GM23338 (cell line): ENCODE data around the gene ACVRL1. TPM values are rescaled to one million over a fixed set of nuclear protein-coding genes. Genes with fewer than 3 reads are reported as not detected.

ENCODE experiments used
- ATAC-seq: fragments of 200-7000 bp; cut with Tn5 transposase; 3 replicates; pipeline ENCODE4 v1.9.1; 2020
- DNase-seq: peaks from one replicate; pipeline ENCODE4 v3.0.0-alpha.2; 2015; ENCODE audit warnings: low spot score
- H2AFZ ChIP-seq: fragments of 200-600 bp; sonication (generic); 2 replicates; pipeline ENCODE4 v1.8.0; 2016; ENCODE audit warnings: antibody characterized with exemption, mild to moderate bottlenecking, moderate library complexity
- H3F3A ChIP-seq: fragments of 200-600 bp; sonication (generic); replicated peaks from 2 replicates; pipeline ENCODE4 v1.8.0; 2017; ENCODE audit warnings: antibody characterized with exemption, mixed run types, low read depth
- H3K27ac ChIP-seq: fragments of 200-600 bp; sonication (generic); 2 replicates; pipeline ENCODE4 v1.6.1; 2016; ENCODE audit warnings: low read depth
- H3K27me3 ChIP-seq: fragments of 200-600 bp; sonication (generic); 2 replicates; pipeline ENCODE4 v1.8.0; 2016; ENCODE audit warnings: mild to moderate bottlenecking, mixed run types, moderate library complexity; ENCODE audit not compliant: insufficient read depth
- H3K36me3 ChIP-seq: fragments of 200-600 bp; sonication (generic); 2 replicates; pipeline ENCODE4 v1.8.0; 2016; ENCODE audit warnings: mild to moderate bottlenecking; ENCODE audit not compliant: insufficient read depth
- H3K4me1 ChIP-seq: fragments of 200-600 bp; sonication (generic); 2 replicates; pipeline ENCODE4 v1.8.0; 2016; ENCODE audit warnings: mild to moderate bottlenecking, moderate library complexity; ENCODE audit not compliant: insufficient read depth
- H3K4me2 ChIP-seq: fragments of 200-600 bp; sonication (generic); 2 replicates; pipeline ENCODE4 v1.7.1; 2017; ENCODE audit warnings: mixed run types
- H3K4me3 ChIP-seq: fragments of 200-600 bp; sonication (generic); 2 replicates; pipeline ENCODE4 v1.6.1; 2016; ENCODE audit warnings: mixed run types
- H3K79me2 ChIP-seq: fragments of 200-600 bp; sonication (generic); replicated peaks from 2 replicates; pipeline ENCODE4 v1.8.0; 2017; ENCODE audit warnings: mild to moderate bottlenecking; ENCODE audit not compliant: insufficient read depth
- H3K9me2 ChIP-seq: fragments of 200-600 bp; sonication (generic); 2 replicates; pipeline ENCODE4 v1.8.0; 2017; ENCODE audit not compliant: insufficient read depth
- H4K20me1 ChIP-seq: fragments of 200-600 bp; sonication (generic); replicated peaks from 2 replicates; pipeline ENCODE4 v1.8.0; 2017; ENCODE audit warnings: mild to moderate bottlenecking; ENCODE audit not compliant: insufficient read depth
- H3K27ac Mint-ChIP-seq: 2 replicates; pipeline ENCODE4 v1.8.0; 2020; ENCODE audit warnings: inconsistent platforms, mild to moderate bottlenecking, moderate library complexity, mixed read lengths
- H3K27me3 Mint-ChIP-seq: 3 replicates; pipeline ENCODE4 v1.8.0; 2022; ENCODE audit warnings: low read depth, mild to moderate bottlenecking, moderate library complexity, mixed read lengths, inconsistent platforms; ENCODE audit not compliant: insufficient read depth, poor library complexity
- H3K36me3 Mint-ChIP-seq: 3 replicates; pipeline ENCODE4 v1.8.0; 2021; ENCODE audit warnings: low read depth, mild to moderate bottlenecking, inconsistent platforms, moderate library complexity, mixed read lengths
- H3K4me1 Mint-ChIP-seq: 3 replicates; pipeline ENCODE4 v1.8.0; 2020; ENCODE audit warnings: mild to moderate bottlenecking, inconsistent platforms, mixed read lengths
- H3K4me3 Mint-ChIP-seq: 3 replicates; pipeline ENCODE4 v1.8.0; 2021; ENCODE audit warnings: moderate library complexity, mild to moderate bottlenecking, inconsistent platforms, mixed read lengths
- H3K9me3 Mint-ChIP-seq: 3 replicates; pipeline ENCODE4 v1.8.0; 2020; ENCODE audit warnings: moderate library complexity, mild to moderate bottlenecking, inconsistent platforms, mixed read lengths
- EZH2 ChIP-seq: fragments of 200-600 bp; sonication (generic); IDR thresholded peaks from one replicate; pipeline ENCODE4 v1.8.0; 2017; ENCODE audit warnings: antibody characterized with exemption, mild to moderate bottlenecking, low read depth; ENCODE audit not compliant: unreplicated experiment
- EZH2phosphoT487 ChIP-seq: fragments of 200-600 bp; sonication (generic); IDR thresholded peaks from one replicate; pipeline ENCODE4 v1.8.1; 2018; ENCODE audit warnings: antibody characterized with exemption; ENCODE audit not compliant: unreplicated experiment
- JUNB ChIP-seq: IDR thresholded peaks from one replicate; pipeline ENCODE4 v1.6.1; 2016; ENCODE audit warnings: antibody characterized with exemption; ENCODE audit not compliant: unreplicated experiment
- POLR2AphosphoS5 ChIP-seq: IDR thresholded peaks from 2 replicates; pipeline ENCODE4 v1.6.1; 2016; ENCODE audit warnings: antibody characterized with exemption, low read depth
- STAT1 ChIP-seq: IDR thresholded peaks from one replicate; pipeline ENCODE4 v1.6.1; 2016; ENCODE audit warnings: antibody characterized with exemption; ENCODE audit not compliant: unreplicated experiment
- ZNF114 ChIP-seq: fragments of 250-450 bp; sonication (Bioruptor Pico); IDR thresholded peaks from 2 replicates; pipeline ENCODE4 v1.5.0; 2020; ENCODE audit warnings: mild to moderate bottlenecking, moderate library complexity
- ZNF331 ChIP-seq: fragments of 250-450 bp; sonication (Bioruptor Pico); IDR thresholded peaks from 2 replicates; pipeline ENCODE4 v1.5.0; 2020; ENCODE audit warnings: low read depth, mild to moderate bottlenecking, moderate library complexity
- ZNF462 ChIP-seq: fragments of 250-450 bp; sonication (Bioruptor Pico); IDR thresholded peaks from 2 replicates; pipeline ENCODE4 v1.5.0; 2020; ENCODE audit warnings: mild to moderate bottlenecking, moderate library complexity
- polyA plus RNA-seq: library from polyadenylated mRNA; unstranded; fragments of >200 nt; fragmentation: Nextera tagmentation; extraction: Ambion mirVana; gene quantifications from 2 replicates; pipeline ENCODE4 v1.2.1, GENCODE V29; 2016
- total RNA-seq: library from RNA; depleted of rRNA; stranded (reverse); fragments of >200 nt; shearing (Covaris generic); gene quantifications from 2 replicates; pipeline ENCODE4 v1.2.3, GENCODE V29; 2014
- TF ChIP-seq, protein P1 (sequence below), 2 experiments: fragments of 200-600 bp in 1 of 2; sonication (generic) in 1 of 2; conservative IDR thresholded peaks; 2 replicates each; pipeline versions ENCODE4 v1.5.1 to v1.6.1; 2016 to 2017; ENCODE audit warnings: antibody characterized with exemption in 2 of 2, low read depth in 2 of 2, mild to moderate bottlenecking in 2 of 2, moderate library complexity in 1 of 2
- TF ChIP-seq, protein P2 (sequence below): IDR thresholded peaks from one replicate; pipeline ENCODE4 v1.6.1; 2018; ENCODE audit warnings: antibody characterized with exemption; ENCODE audit not compliant: unreplicated experiment

The ACVRL1 gene
- total and polyA plus RNA-seq, 2 experiments from 2014 or later, result 0.28 TPM; not detected in 1

GRCh38 chr12:51958542-51958941 lies 51.2 kb downstream of the ACVRL1 start:
- peaks cover 7% of the 10 kb centered on the region; the same call in 1 of the 3 replicates for H3K36me3 Mint-ChIP-seq
- no peaks in the 10 kb centered on the region for H3K9me3 Mint-ChIP-seq
- H3K4me2 ChIP-seq, result no peak overlapping the region
- ATAC-seq (no peak), DNase-seq (no peak)
- peaks cover 2% of the 10 kb centered on the region for H3K27me3 Mint-ChIP-seq
- H3K27ac ChIP-seq, result no peak overlapping the region
- peaks cover 33% of the 10 kb centered on the region for H4K20me1 ChIP-seq
- H3K4me3 Mint-ChIP-seq, result no peak overlapping the region
- TF ChIP-seq, protein P1, sequence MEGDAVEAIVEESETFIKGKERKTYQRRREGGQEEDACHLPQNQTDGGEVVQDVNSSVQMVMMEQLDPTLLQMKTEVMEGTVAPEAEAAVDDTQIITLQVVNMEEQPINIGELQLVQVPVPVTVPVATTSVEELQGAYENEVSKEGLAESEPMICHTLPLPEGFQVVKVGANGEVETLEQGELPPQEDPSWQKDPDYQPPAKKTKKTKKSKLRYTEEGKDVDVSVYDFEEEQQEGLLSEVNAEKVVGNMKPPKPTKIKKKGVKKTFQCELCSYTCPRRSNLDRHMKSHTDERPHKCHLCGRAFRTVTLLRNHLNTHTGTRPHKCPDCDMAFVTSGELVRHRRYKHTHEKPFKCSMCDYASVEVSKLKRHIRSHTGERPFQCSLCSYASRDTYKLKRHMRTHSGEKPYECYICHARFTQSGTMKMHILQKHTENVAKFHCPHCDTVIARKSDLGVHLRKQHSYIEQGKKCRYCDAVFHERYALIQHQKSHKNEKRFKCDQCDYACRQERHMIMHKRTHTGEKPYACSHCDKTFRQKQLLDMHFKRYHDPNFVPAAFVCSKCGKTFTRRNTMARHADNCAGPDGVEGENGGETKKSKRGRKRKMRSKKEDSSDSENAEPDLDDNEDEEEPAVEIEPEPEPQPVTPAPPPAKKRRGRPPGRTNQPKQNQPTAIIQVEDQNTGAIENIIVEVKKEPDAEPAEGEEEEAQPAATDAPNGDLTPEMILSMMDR (conservative IDR thresholded peaks at IDR 0.05; ENCODE audit: low read depth in 2 of 2), result no peak
- no peak for TF ChIP-seq ZNF462 (CRISPR knock-in tag)
- no peak for TF ChIP-seq STAT1
- no peak for TF ChIP-seq EZH2phosphoT487
- TF ChIP-seq EZH2, result no peak
- no peak for TF ChIP-seq POLR2AphosphoS5
- TF ChIP-seq, protein P2, sequence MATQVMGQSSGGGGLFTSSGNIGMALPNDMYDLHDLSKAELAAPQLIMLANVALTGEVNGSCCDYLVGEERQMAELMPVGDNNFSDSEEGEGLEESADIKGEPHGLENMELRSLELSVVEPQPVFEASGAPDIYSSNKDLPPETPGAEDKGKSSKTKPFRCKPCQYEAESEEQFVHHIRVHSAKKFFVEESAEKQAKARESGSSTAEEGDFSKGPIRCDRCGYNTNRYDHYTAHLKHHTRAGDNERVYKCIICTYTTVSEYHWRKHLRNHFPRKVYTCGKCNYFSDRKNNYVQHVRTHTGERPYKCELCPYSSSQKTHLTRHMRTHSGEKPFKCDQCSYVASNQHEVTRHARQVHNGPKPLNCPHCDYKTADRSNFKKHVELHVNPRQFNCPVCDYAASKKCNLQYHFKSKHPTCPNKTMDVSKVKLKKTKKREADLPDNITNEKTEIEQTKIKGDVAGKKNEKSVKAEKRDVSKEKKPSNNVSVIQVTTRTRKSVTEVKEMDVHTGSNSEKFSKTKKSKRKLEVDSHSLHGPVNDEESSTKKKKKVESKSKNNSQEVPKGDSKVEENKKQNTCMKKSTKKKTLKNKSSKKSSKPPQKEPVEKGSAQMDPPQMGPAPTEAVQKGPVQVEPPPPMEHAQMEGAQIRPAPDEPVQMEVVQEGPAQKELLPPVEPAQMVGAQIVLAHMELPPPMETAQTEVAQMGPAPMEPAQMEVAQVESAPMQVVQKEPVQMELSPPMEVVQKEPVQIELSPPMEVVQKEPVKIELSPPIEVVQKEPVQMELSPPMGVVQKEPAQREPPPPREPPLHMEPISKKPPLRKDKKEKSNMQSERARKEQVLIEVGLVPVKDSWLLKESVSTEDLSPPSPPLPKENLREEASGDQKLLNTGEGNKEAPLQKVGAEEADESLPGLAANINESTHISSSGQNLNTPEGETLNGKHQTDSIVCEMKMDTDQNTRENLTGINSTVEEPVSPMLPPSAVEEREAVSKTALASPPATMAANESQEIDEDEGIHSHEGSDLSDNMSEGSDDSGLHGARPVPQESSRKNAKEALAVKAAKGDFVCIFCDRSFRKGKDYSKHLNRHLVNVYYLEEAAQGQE, result no peak
- no peak for TF ChIP-seq ZNF114 (CRISPR knock-in tag)
- TF ChIP-seq ZNF331 (CRISPR knock-in tag), result no peak
- no peak for TF ChIP-seq JUNB
- no peaks in the 10 kb centered on the region for H3K36me3 ChIP-seq
- peaks cover 23% of the 10 kb centered on the region for H3K27me3 ChIP-seq
- peaks cover 2% of the 10 kb centered on the region; the same call in 1 of the 2 replicates for H3K4me1 ChIP-seq
- no peak overlapping the region for H2AFZ ChIP-seq
- H3K27ac Mint-ChIP-seq, result no peak overlapping the region
- 0 out of 2 replicates have a peak, but pooled peaks cover 4% of the 10 kb centered on the region for H3F3A ChIP-seq
- H3K4me1 Mint-ChIP-seq, result peaks cover 10% of the 10 kb centered on the region; the same call in 2 of the 3 replicates
- H3K9me2 ChIP-seq, result no peaks in the 10 kb centered on the region
- H3K4me3 ChIP-seq, result no peak overlapping the region
- peaks cover 49% of the 10 kb centered on the region for H3K79me2 ChIP-seq
